ENCODE results near the gene CNTN5. TPM values are rescaled to one million over a fixed set of nuclear protein-coding genes. Genes with fewer than 3 reads are reported as not detected.

Gene CNTN5
- total RNA-seq, 1 experiment from 2014 or later: not detected

GRCh38 chr11:100315946-100316345 is 1295.2 kb downstream of the CNTN5 start:
- Histone ChIP-seq H3T11ph (ENCODE audit: low read length) (no peak overlapping the region), H3K23ac (ENCODE audit: insufficient read length, low read depth, low read length) (no peak overlapping the region), H2BK12ac (ENCODE audit: insufficient read length, low read depth, low read length) (no peak overlapping the region), H3K9me3 (ENCODE audit: control insufficient read depth, low read depth, low read length) (no peaks in the 10 kb centered on the region), H2AFZ (ENCODE audit: low read length) (no peak overlapping the region), H2BK20ac (ENCODE audit: low read depth, low read length, poor library complexity, severe bottlenecking) (no peak overlapping the region), H3K79me2 (ENCODE audit: insufficient read depth, low read length) (no peaks in the 10 kb centered on the region), H3K14ac (ENCODE audit: insufficient read depth, low read length) (no peak overlapping the region), H3K4ac (ENCODE audit: low read depth, low read length) (no peak overlapping the region), H3K56ac (ENCODE audit: insufficient read length, low read depth, low read length) (no peak overlapping the region), H4K8ac (replicated peaks; ENCODE audit: insufficient read length, low read depth, low read length) (no peak overlapping the region), H4K20me1 (ENCODE audit: control insufficient read depth, insufficient read depth, insufficient read length) (no peaks in the 10 kb centered on the region), H2BK120ac (ENCODE audit: low read depth, low read length, poor library complexity, severe bottlenecking) (no peak overlapping the region), H3K23me2 (ENCODE audit: insufficient read length, low read depth, low read length, poor library complexity, severe bottlenecking) (no peaks in the 10 kb centered on the region), H2BK15ac (ENCODE audit: low read depth, low read length) (no peak overlapping the region), H3K79me1 (ENCODE audit: insufficient read depth, low read depth, low read length, poor library complexity, severe bottlenecking) (no peaks in the 10 kb centered on the region), H3K27ac (ENCODE audit: insufficient read length, low read depth, low read length) (no peak overlapping the region), H3K4me2 (ENCODE audit: insufficient read depth, insufficient read length, low read length) (no peak overlapping the region), H3K18ac (ENCODE audit: insufficient read length, low read depth, low read length) (no peak overlapping the region), H3K27me3 (ENCODE audit: insufficient read depth, low read length) (no peaks in the 10 kb centered on the region), H2AK5ac (ENCODE audit: insufficient read length, low read length) (no peak overlapping the region), H4K91ac (ENCODE audit: insufficient read length, low read depth, low read length) (no peak overlapping the region), H3K9ac (ENCODE audit: extremely low read depth, insufficient read length, low read length) (no peak overlapping the region), H3K4me1 (ENCODE audit: insufficient read depth, low read length) (no peaks in the 10 kb centered on the region), H4K5ac (ENCODE audit: insufficient read length, low read depth, low read length) (no peak overlapping the region), H2BK5ac (ENCODE audit: insufficient read length, low read length) (no peak overlapping the region)
- no peak for DNase-seq
- no peaks in the 10 kb centered on the region for H3K36me3 Mint-ChIP-seq (ENCODE audit: insufficient read depth in 1 of 3, low read depth in 3 of 3)
- no peaks in the 10 kb centered on the region for H3K27me3 Mint-ChIP-seq (ENCODE audit: low read depth)
- H3K27ac Mint-ChIP-seq: no peak overlapping the region
- no CpG with 5 or more reads among the region's 1 CpG for WGBS (ENCODE audit: extremely low coverage, insufficient read length, low lambda C conversion rate)
- no peak for TF ChIP-seq CTCF (conservative IDR thresholded peaks at IDR 0.05)
- H3K4me1 Mint-ChIP-seq: peaks cover 0 to 9% of the 10 kb centered on the region in 2 experiments; a peak in 2 of 4 replicates
- H3K9me3 Mint-ChIP-seq: no peaks in the 10 kb centered on the region; a peak in 1 of 5 replicates
- no peak overlapping the region for H3K4me3 Mint-ChIP-seq
